Activated CD4-positive, alpha-beta T cell treated with anti-CD3 and anti-CD28 coated beads, Interleukin-2, amount 10 ng/mL, durations not matched to agents 7 days and 5 days (primary cell): ENCODE results near the gene NECTIN4. TPM values are rescaled to one million over a fixed set of nuclear protein-coding genes. Genes with fewer than 3 reads are reported as not detected.
"Not testable (repeated sequence)": the region's sequence is repeated elsewhere in the genome, so short reads cannot be mapped to it uniquely, and the experiment has no call there.

Source experiments
- CTCF ChIA-PET: fragments of 350-600 bp; sonication (Branson Sonifier 250); formaldehyde crosslinking; loops from one replicate; lab custom pipeline; 2021; ENCODE audit warnings: antibody characterized with exemption; lab: Charles Lee
- POLR2A ChIA-PET: fragments of 350-600 bp; sonication (Branson Sonifier 250); formaldehyde crosslinking; loops from one replicate; lab custom pipeline; 2021; ENCODE audit warnings: antibody characterized with exemption; lab: Charles Lee
- DNase-seq: peaks from one replicate; pipeline ENCODE4 v3.0.0-alpha.2; 2020
- H3K27ac Mint-ChIP-seq: one replicate; pipeline ENCODE4 v1.8.0; 2021; ENCODE audit warnings: mild to moderate bottlenecking, moderate library complexity, mixed read lengths
- H3K27me3 Mint-ChIP-seq: one replicate; pipeline ENCODE4 v1.8.0; 2021; ENCODE audit warnings: mixed read lengths
- H3K36me3 Mint-ChIP-seq: one replicate; pipeline ENCODE4 v1.8.0; 2021; ENCODE audit warnings: low read depth, mixed read lengths
- H3K4me1 Mint-ChIP-seq: one replicate; pipeline ENCODE4 v1.8.0; 2021; ENCODE audit warnings: mixed read lengths
- H3K4me3 Mint-ChIP-seq: one replicate; pipeline ENCODE4 v1.8.0; 2021; ENCODE audit warnings: mild to moderate bottlenecking, moderate library complexity, mixed read lengths
- H3K9me3 Mint-ChIP-seq: one replicate; pipeline ENCODE4 v1.8.0; 2021; ENCODE audit warnings: mixed read lengths
- total RNA-seq, 2 experiments: library from RNA; stranded (reverse); gene quantifications; one replicate each; pipeline ENCODE4 v1.2.3, GENCODE V29; 2021

NECTIN4 gene
- total RNA-seq, 2 experiments from 2014 or later: 0.15 TPM; not detected in 1

DNA sequence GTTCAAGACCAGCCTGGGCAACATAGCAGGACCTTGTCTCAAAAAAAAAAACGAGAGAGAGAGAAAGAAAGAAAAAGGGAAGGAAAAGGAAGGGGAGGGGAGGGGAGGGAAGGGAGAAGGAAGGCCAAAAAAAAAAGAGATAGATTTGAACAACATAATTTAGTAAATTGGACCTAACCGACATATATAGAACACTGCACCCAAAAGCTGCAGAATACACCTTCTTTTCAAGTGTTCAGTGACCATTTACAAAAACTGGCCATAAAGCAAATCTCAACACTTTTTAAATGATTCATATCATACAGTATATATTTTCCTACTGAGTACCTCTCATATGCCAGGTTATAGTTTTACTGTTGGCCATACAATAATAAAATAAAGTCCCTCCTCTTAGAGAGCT, 57.5 kb downstream of the NECTIN4 start:
- CTCF ChIA-PET: interaction anchor here (0.7 to 4.2 kb wide), 3 partner anchors 10 to 65 kb away, joined by 3 to 19 read pairs (median 4); partner anchors contain the start of gene F11R
- H3K9me3 Mint-ChIP-seq: no peaks in the 10 kb centered on the region
- POLR2A ChIA-PET: interaction anchor here (1.5 kb wide), 1 partner anchor 14 kb away, joined by 4 read pairs; the partner anchor contains the start of gene USF1
- no peaks in the 10 kb centered on the region for H3K36me3 Mint-ChIP-seq
- no peaks in the 10 kb centered on the region for H3K27me3 Mint-ChIP-seq
- H3K27ac Mint-ChIP-seq: no peak overlapping the region
- no peak overlapping the region for H3K4me3 Mint-ChIP-seq
- no peak for DNase-seq
- peaks cover 7% of the 10 kb centered on the region for H3K4me1 Mint-ChIP-seq

DNA sequence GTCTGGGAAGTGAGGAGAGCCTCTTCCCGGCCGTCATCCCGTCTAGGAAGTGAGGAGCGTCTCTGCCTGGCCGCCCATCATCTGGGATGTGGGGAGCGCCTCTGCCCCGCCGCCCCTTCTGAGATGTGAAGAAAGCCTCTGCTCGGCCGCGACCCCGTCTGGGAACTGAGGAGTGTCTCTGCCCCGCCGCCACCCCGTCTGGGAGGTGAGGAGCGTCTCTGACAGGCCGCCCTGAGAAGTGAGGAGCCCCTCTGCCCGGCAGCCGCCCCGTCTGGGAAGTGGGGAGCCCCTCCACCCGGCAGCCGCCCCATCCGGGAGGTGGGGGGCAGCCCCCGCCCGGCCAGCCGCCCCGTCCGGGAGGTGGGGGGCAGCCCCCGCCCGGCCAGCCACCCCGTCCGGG, 59.9 kb downstream of the NECTIN4 start:
- H3K4me1 Mint-ChIP-seq, POLR2A ChIA-PET, H3K36me3 Mint-ChIP-seq, H3K9me3 Mint-ChIP-seq, H3K27me3 Mint-ChIP-seq, DNase-seq, H3K27ac Mint-ChIP-seq, CTCF ChIA-PET, H3K4me3 Mint-ChIP-seq: not testable (repeated sequence)

GRCh38 chr1:161026954-161027353, 62.4 kb downstream of the NECTIN4 start:
- H3K9me3 Mint-ChIP-seq, POLR2A ChIA-PET, DNase-seq, H3K27me3 Mint-ChIP-seq, H3K4me1 Mint-ChIP-seq, H3K4me3 Mint-ChIP-seq, H3K36me3 Mint-ChIP-seq, H3K27ac Mint-ChIP-seq: not testable (repeated sequence)
- CTCF ChIA-PET: interaction anchor here (0.6 to 2.0 kb wide), 3 partner anchors 10 to 74 kb away, joined by 3 to 7 read pairs (median 4); no protein-coding TSS in a partner anchor

DNA sequence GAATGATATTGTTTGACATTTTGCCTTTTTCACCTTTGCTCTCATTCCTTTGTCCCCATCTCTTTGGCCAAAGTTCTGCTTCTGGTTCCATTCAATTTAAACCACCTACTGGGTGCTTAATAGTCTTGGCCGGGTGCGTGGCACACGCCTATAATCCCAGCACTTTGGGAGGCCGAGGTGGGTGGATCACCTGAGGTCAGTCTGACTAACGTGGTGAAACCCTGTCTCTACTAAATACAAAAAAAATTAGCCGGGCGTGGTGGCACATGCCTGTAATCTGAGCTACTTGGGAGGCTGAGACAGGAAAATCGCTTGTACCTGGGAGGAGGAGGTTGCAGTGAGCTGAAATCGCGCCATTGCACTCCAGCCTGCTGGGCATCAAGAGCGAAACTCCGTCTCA, 66.9 kb downstream of the NECTIN4 start:
- H3K36me3 Mint-ChIP-seq, POLR2A ChIA-PET, H3K27ac Mint-ChIP-seq, H3K9me3 Mint-ChIP-seq, DNase-seq, H3K27me3 Mint-ChIP-seq: not testable (repeated sequence)
- CTCF ChIA-PET: interaction anchor here (0.8 to 3.7 kb wide), 5 partner anchors 9 to 76 kb away, joined by 3 to 19 read pairs (median 5); partner anchors contain the start of genes KLHDC9 and TSTD1
- Mint-ChIP-seq H3K4me3 (peak overlapping the region; percentile 4), H3K4me1 (peaks cover 29% of the 10 kb centered on the region)

GRCh38 chr1:161021970-161022353, 67.4 kb downstream of the NECTIN4 start:
- Mint-ChIP-seq H3K36me3 (peaks cover 2% of the 10 kb centered on the region), H3K4me1 (peaks cover 29% of the 10 kb centered on the region), H3K9me3 (no peaks in the 10 kb centered on the region), H3K4me3 (peak overlapping the region; percentile 92), H3K27ac (no peak overlapping the region), H3K27me3 (peaks cover 2% of the 10 kb centered on the region)
- ChIA-PET POLR2A (no interaction called here), CTCF (interaction anchor here (0.5 to 3.7 kb wide), 5 partner anchors 10 to 81 kb away, joined by 3 to 19 read pairs (median 5); partner anchors contain the start of gene TSTD1)
- no peak for DNase-seq

DNA sequence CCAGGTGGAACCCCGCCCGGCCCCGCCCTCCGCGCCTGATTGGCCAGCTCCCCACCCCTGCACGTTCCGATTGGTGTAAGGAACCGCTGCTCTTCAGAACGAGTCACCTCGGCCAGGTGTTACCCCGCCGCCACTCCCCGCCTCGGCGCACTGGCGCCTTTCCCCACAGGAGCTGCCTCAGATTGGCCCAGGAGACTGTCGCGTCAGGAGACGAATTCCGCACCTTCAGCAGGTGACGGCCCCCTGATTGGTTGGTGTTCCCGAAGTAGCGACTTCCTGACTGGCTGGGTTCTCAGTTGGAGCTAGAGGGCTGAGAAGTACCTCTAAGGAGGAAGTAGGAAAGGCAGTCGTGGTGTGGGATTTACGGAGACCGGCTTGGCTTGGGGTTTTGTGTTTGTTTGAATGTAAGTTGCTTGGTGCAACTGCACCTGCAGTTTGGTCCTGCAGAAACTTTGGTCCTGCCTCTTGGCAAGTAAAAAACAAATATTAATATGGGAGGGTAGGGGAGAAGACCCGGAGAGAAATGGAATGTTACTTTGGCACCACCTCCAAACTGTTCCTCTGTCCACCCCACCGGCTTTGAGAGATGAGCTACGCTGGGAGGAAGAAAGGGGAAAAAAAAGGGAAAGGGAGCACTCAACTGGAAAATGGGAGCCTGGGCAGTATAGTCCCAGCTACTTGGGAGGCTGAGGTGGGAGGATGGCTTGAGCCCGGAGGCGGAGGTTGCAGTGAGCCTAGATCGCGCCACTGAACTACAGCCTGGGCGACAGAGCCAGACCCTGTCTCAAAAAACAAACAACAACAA, 68.0 kb downstream of the NECTIN4 start:
- peak; percentile 88 for DNase-seq
- peaks cover 2% of the 10 kb centered on the region for H3K27me3 Mint-ChIP-seq
- H3K9me3 Mint-ChIP-seq: no peaks in the 10 kb centered on the region
- ChIA-PET POLR2A (interaction anchor here (0.6 to 1.4 kb wide), 5 partner anchors 16 to 159 kb away, joined by 3 to 8 read pairs (median 3); partner anchors contain the start of genes ARHGAP30, CD244 and USF1), CTCF (interaction anchor here (0.5 to 3.7 kb wide), 10 partner anchors 8 to 185 kb away, joined by 3 to 19 read pairs (median 4); partner anchors contain the start of gene TSTD1)
- peak overlapping the region; percentile 92 for H3K4me3 Mint-ChIP-seq
- peak overlapping the region; percentile 93 for H3K27ac Mint-ChIP-seq
- H3K36me3 Mint-ChIP-seq: peaks cover 2% of the 10 kb centered on the region
- peaks cover 31% of the 10 kb centered on the region for H3K4me1 Mint-ChIP-seq

Other genes starting within 250 kb of the NECTIN4 start
- gene CD244, start 226.7 kb downstream of the NECTIN4 start, total RNA-seq: 1 to 10 TPM; 1.8 to 2.1 TPM
- not detected for gene ITLN1, start 204.4 kb downstream of the NECTIN4 start, total RNA-seq
- not detected for gene ITLN2, start 134.7 kb downstream of the NECTIN4 start, total RNA-seq
- gene F11R, start 68.4 kb downstream of the NECTIN4 start, total RNA-seq: 10 to 100 TPM; 14.1 to 15.6 TPM
- gene TSTD1, start 50.6 kb downstream of the NECTIN4 start, total RNA-seq: 10 to 100 TPM; 33.5 to 43.6 TPM
- 10 to 100 TPM; 78.0 to 81.2 TPM for gene USF1, start 43.6 kb downstream of the NECTIN4 start, total RNA-seq
- 100 to 1,000 TPM; 244 to 304 TPM for gene ARHGAP30, start 19.7 kb downstream of the NECTIN4 start, total RNA-seq
- under 1 TPM in 1 of 2 experiments, not detected in 1; 0.30 TPM for gene KLHDC9, start 8.8 kb upstream of the NECTIN4 start, total RNA-seq
- gene PFDN2, start 28.5 kb upstream of the NECTIN4 start, total RNA-seq: 10 to 100 TPM; 46.0 to 56.0 TPM
- gene NIT1, start 28.5 kb upstream of the NECTIN4 start, total RNA-seq: 10 to 100 TPM; 37.7 to 39.0 TPM
- 10 to 100 TPM; 39.8 to 43.1 TPM for gene DEDD, start 43.1 kb upstream of the NECTIN4 start, total RNA-seq
- 100 to 1,000 TPM; 115 to 120 TPM for gene UFC1, start 64.4 kb upstream of the NECTIN4 start, total RNA-seq
- gene USP21, start 69.9 kb upstream of the NECTIN4 start, total RNA-seq: 10 to 100 TPM; 34.7 to 40.2 TPM
- gene PPOX, start 76.9 kb upstream of the NECTIN4 start, total RNA-seq: 10 to 100 TPM; 33.6 to 40.7 TPM
- gene B4GALT3, start 87.9 kb upstream of the NECTIN4 start, total RNA-seq: 10 to 100 TPM; 43.1 to 48.6 TPM
- gene ADAMTS4, start 109.5 kb upstream of the NECTIN4 start, total RNA-seq: 1 to 10 TPM in 1 of 2 experiments, under 1 TPM in 1; 0.31 to 1.3 TPM
- gene NDUFS2, start 112.8 kb upstream of the NECTIN4 start, total RNA-seq: 10 to 100 TPM; 74.2 to 82.1 TPM
- gene FCER1G, start 125.7 kb upstream of the NECTIN4 start, total RNA-seq: 1 to 10 TPM; 1.8 to 3.0 TPM
- gene APOA2, start 134.1 kb upstream of the NECTIN4 start, total RNA-seq: not detected
- gene TOMM40L, start 136.5 kb upstream of the NECTIN4 start, total RNA-seq: 10 to 100 TPM; 16.7 to 17.3 TPM
- gene NR1I3, start 148.6 kb upstream of the NECTIN4 start, total RNA-seq: not detected
- gene PCP4L1, start 169.2 kb upstream of the NECTIN4 start, total RNA-seq: under 1 TPM in 1 of 2 experiments, not detected in 1; 0.15 TPM
- gene MPZ, start 220.4 kb upstream of the NECTIN4 start, total RNA-seq: 1 to 10 TPM; 4.5 to 5.2 TPM
- 100 to 1,000 TPM; 159 to 169 TPM for gene SDHC, start 224.8 kb upstream of the NECTIN4 start, total RNA-seq